ENCODE measurements around the gene EFCAB10.

DNA sequence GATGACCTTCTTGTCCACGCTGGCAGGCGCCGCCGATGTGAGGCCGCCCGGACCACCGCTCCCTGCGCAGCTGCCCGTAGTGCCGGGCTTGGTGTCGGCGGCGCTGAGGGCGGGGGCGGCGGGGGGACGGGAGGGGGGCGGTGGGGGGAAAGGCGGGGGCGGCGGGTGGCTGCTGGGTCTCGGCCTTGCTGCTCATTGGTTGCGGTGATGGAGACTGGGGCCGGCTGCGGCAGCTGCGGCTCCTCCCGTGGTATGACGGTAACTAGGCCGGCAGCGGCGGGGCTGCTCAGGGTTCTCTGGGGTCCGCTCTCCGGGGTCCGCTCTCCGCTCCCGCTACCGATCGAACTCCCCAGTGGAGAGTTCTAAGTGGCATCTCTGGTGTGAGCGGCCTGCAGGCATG lies 1.8 kb upstream of the EFCAB10 start:
- TF ChIP-seq POLR2A (IDR thresholded peaks at IDR 0.05; ENCODE audit: low read depth, low read length), result no peak
- TF ChIP-seq POLR2AphosphoS5 (IDR thresholded peaks at IDR 0.05; ENCODE audit: low read depth, low read length), result no peak
- TF ChIP-seq TAF1 (IDR thresholded peaks at IDR 0.05; ENCODE audit: borderline replicate concordance, low read depth, low read length), result no peak
